Nephron progenitor cell (in vitro differentiated cells): ENCODE results near the gene TTLL8.
A peak's percentile ranks its signal among the peaks of the same experiment; 100 is the strongest.

Experiments
- DNase-seq: peaks from one replicate; pipeline ENCODE4 v3.0.0; 2021
- H3K27ac Mint-ChIP-seq: 2 replicates; pipeline ENCODE4 v1.8.0; 2021; ENCODE audit warnings: mild to moderate bottlenecking, moderate library complexity, mixed read lengths
- H3K27me3 Mint-ChIP-seq: 2 replicates; pipeline ENCODE4 v1.8.0; 2021; ENCODE audit warnings: mild to moderate bottlenecking, low read depth, mixed read lengths; ENCODE audit not compliant: poor library complexity
- H3K36me3 Mint-ChIP-seq: 2 replicates; pipeline ENCODE4 v1.8.0; 2021; ENCODE audit warnings: low read depth, mixed read lengths
- H3K4me1 Mint-ChIP-seq: 2 replicates; pipeline ENCODE4 v1.8.0; 2021; ENCODE audit warnings: mixed read lengths
- H3K4me3 Mint-ChIP-seq: 2 replicates; pipeline ENCODE4 v1.8.0; 2021; ENCODE audit warnings: mild to moderate bottlenecking, moderate library complexity, mixed read lengths
- H3K9me3 Mint-ChIP-seq: 2 replicates; pipeline ENCODE4 v1.8.0; 2021; ENCODE audit warnings: mild to moderate bottlenecking, moderate library complexity, mixed read lengths
- CTCF ChIP-seq: fragments of 200-600 bp; sonication (generic); IDR thresholded peaks from 2 replicates; pipeline ENCODE4 v1.5.0; 2021; ENCODE audit warnings: antibody characterized with exemption

The TTLL8 gene

GRCh38 chr22:50059881-50060262 is 1.8 kb upstream of the TTLL8 start:
- Mint-ChIP-seq H3K9me3 (no peaks in the 10 kb centered on the region), H3K27me3 (peaks cover 13% of the 10 kb centered on the region), H3K4me3 (peak overlapping the region; percentile 76), H3K27ac (peak overlapping the region; percentile 90), H3K4me1 (peaks cover 60% of the 10 kb centered on the region), H3K36me3 (no peaks in the 10 kb centered on the region)
- no peak for TF ChIP-seq CTCF
- no peak for DNase-seq

- Mint-ChIP-seq H3K36me3 (no peaks in the 10 kb centered on the region), H3K4me1 (peaks cover 54% of the 10 kb centered on the region), H3K27ac (peak overlapping the region; percentile 90), H3K27me3 (peaks cover 13% of the 10 kb centered on the region), H3K9me3 (peaks cover 2% of the 10 kb centered on the region), H3K4me3 (peak overlapping the region; percentile 76)
- peak; percentile 74 for DNase-seq
- peak; percentile 2 for TF ChIP-seq CTCF
Observed at GRCh38 chr22:50058906-50059880, 1.1 kb upstream of the TTLL8 start.

GRCh38 chr22:50057278-50058060 is 629 bp downstream of the TTLL8 start:
- Mint-ChIP-seq H3K27ac (no peak overlapping the region), H3K27me3 (peaks cover 19% of the 10 kb centered on the region), H3K4me3 (no peak overlapping the region), H3K9me3 (peaks cover 19% of the 10 kb centered on the region), H3K4me1 (peaks cover 51% of the 10 kb centered on the region), H3K36me3 (peaks cover 10% of the 10 kb centered on the region)
- TF ChIP-seq CTCF: no peak
- no peak for DNase-seq

- H3K4me1 Mint-ChIP-seq: peaks cover 48% of the 10 kb centered on the region
- H3K36me3 Mint-ChIP-seq: peaks cover 10% of the 10 kb centered on the region
- peaks cover 22% of the 10 kb centered on the region for H3K27me3 Mint-ChIP-seq
- no peak for DNase-seq
- peaks cover 30% of the 10 kb centered on the region for H3K9me3 Mint-ChIP-seq
- H3K4me3 Mint-ChIP-seq: no peak overlapping the region
- H3K27ac Mint-ChIP-seq: no peak overlapping the region
- TF ChIP-seq CTCF: no peak
Observed at GRCh38 chr22:50056214-50056972, 1.7 kb downstream of the TTLL8 start.

- no peak for TF ChIP-seq CTCF
- H3K4me1 Mint-ChIP-seq: peaks cover 37% of the 10 kb centered on the region
- H3K9me3 Mint-ChIP-seq: peaks cover 32% of the 10 kb centered on the region
- H3K27me3 Mint-ChIP-seq: peaks cover 29% of the 10 kb centered on the region
- H3K4me3 Mint-ChIP-seq: no peak overlapping the region
- H3K27ac Mint-ChIP-seq: no peak overlapping the region
- DNase-seq: no peak
- H3K36me3 Mint-ChIP-seq: peaks cover 10% of the 10 kb centered on the region
Observed at GRCh38 chr22:50053861-50054260, 4.2 kb downstream of the TTLL8 start.
